Stimulated activated CD4-positive, alpha-beta T cell treated with anti-CD3 and anti-CD28 coated beads, Interleukin-15, amount 100 ng/mL, for 48 hours (primary cell): ENCODE measurements around the gene ODAD4.
"Not testable (repeated sequence)": the region's sequence is repeated elsewhere in the genome, so short reads cannot be mapped to it uniquely, and the experiment has no call there.

Experiments
- DNase-seq, 2 donors: peaks; one replicate each; pipeline ENCODE4 v3.0.0-alpha.2; 2020; ENCODE audit warnings: low read depth in 2 of 2

ODAD4 gene

GRCh38 chr17:42000413-42001133 lies 70.2 kb downstream of the ODAD4 start:
- no peak for DNase-seq

GRCh38 chr17:42001729-42002128 lies 71.3 kb downstream of the ODAD4 start:
- DNase-seq: no peak

GRCh38 chr17:42002175-42002791 lies 71.9 kb downstream of the ODAD4 start:
- no peak for DNase-seq

- no peak for DNase-seq
Measured at GRCh38 chr17:42002792-42003301, 72.4 kb downstream of the ODAD4 start.

GRCh38 chr17:42005166-42005565 lies 74.7 kb downstream of the ODAD4 start:
- DNase-seq: no peak

- DNase-seq: no peak
Measured at GRCh38 chr17:42009170-42009569, 78.8 kb downstream of the ODAD4 start.

GRCh38 chr17:42010266-42010680 lies 79.9 kb downstream of the ODAD4 start:
- DNase-seq: not testable (repeated sequence)

- no peak for DNase-seq
Measured at GRCh38 chr17:42010898-42011516, 80.6 kb downstream of the ODAD4 start.

GRCh38 chr17:42012363-42012762 lies 81.9 kb downstream of the ODAD4 start:
- DNase-seq: not testable (repeated sequence)

GRCh38 chr17:42013740-42014139 lies 83.3 kb downstream of the ODAD4 start:
- not testable (repeated sequence) for DNase-seq
